H9 (cell line): Measurements from ENCODE around the gene ZNF846. TPM values are rescaled to one million over a fixed set of nuclear protein-coding genes. Genes with fewer than 3 reads are reported as not detected.
A peak's percentile ranks its signal among the peaks of the same experiment; 100 is the strongest.

ENCODE experiments used
- DNase-seq: peaks from one replicate; pipeline ENCODE4 v3.0.0-alpha.2; 2017
- H2AFZ ChIP-seq: one replicate; pipeline ENCODE4 v1.6.1; 2013; ENCODE audit warnings: mild to moderate bottlenecking, low read length, control low read depth, moderate library complexity
- H2AK5ac ChIP-seq: 2 replicates; pipeline ENCODE4 v1.6.1; 2013; ENCODE audit warnings: low read length, control low read depth, mixed read lengths; ENCODE audit not compliant: insufficient read length
- H2BK120ac ChIP-seq: one replicate; pipeline ENCODE4 v1.6.1; 2013; ENCODE audit warnings: low read depth, mild to moderate bottlenecking, low read length, control low read depth, inconsistent platforms; ENCODE audit not compliant: poor library complexity, severe bottlenecking
- H2BK12ac ChIP-seq: 2 replicates; pipeline ENCODE4 v1.6.1; 2013; ENCODE audit warnings: low read length, control low read depth, mixed read lengths, low read depth; ENCODE audit not compliant: insufficient read length
- H2BK15ac ChIP-seq: 2 replicates; pipeline ENCODE4 v1.6.1; 2013; ENCODE audit warnings: low read depth, low read length, control low read depth
- H2BK20ac ChIP-seq: one replicate; pipeline ENCODE4 v1.6.1; 2013; ENCODE audit warnings: low read depth, mild to moderate bottlenecking, low read length, control low read depth, inconsistent platforms; ENCODE audit not compliant: poor library complexity, severe bottlenecking
- H2BK5ac ChIP-seq: 2 replicates; pipeline ENCODE4 v1.6.1; 2013; ENCODE audit warnings: low read length, control low read depth, mixed read lengths; ENCODE audit not compliant: insufficient read length
- H3K14ac ChIP-seq: 2 replicates; pipeline ENCODE4 v1.6.1; 2013; ENCODE audit warnings: low read length, control low read depth; ENCODE audit not compliant: insufficient read depth
- H3K18ac ChIP-seq: 2 replicates; pipeline ENCODE4 v1.6.1; 2013; ENCODE audit warnings: low read depth, mild to moderate bottlenecking, mixed read lengths, low read length, control low read depth; ENCODE audit not compliant: insufficient read length
- H3K23ac ChIP-seq: 2 replicates; pipeline ENCODE4 v1.6.1; 2013; ENCODE audit warnings: low read length, control low read depth, mixed read lengths, low read depth; ENCODE audit not compliant: insufficient read length
- H3K23me2 ChIP-seq: 2 replicates; pipeline ENCODE4 v1.6.1; 2013; ENCODE audit warnings: low read depth, mild to moderate bottlenecking, mixed read lengths, low read length, control low read depth; ENCODE audit not compliant: insufficient read length, poor library complexity, severe bottlenecking
- H3K27ac ChIP-seq: 2 replicates; pipeline ENCODE4 v1.5.1; 2013; ENCODE audit warnings: low read length, control low read depth, mixed read lengths, low read depth; ENCODE audit not compliant: insufficient read length
- H3K27me3 ChIP-seq: 2 replicates; pipeline ENCODE4 v1.6.1; 2013; ENCODE audit warnings: low read length, control low read depth, inconsistent platforms; ENCODE audit not compliant: insufficient read depth
- H3K4ac ChIP-seq: 2 replicates; pipeline ENCODE4 v1.6.1; 2013; ENCODE audit warnings: low read depth, mild to moderate bottlenecking, control low read depth, inconsistent platforms, low read length, moderate library complexity
- H3K4me1 ChIP-seq: 2 replicates; pipeline ENCODE4 v1.6.1; 2013; ENCODE audit warnings: low read length, control low read depth, inconsistent platforms; ENCODE audit not compliant: insufficient read depth
- H3K4me2 ChIP-seq: 2 replicates; pipeline ENCODE4 v1.6.1; 2013; ENCODE audit warnings: low read length, control low read depth, mixed read lengths; ENCODE audit not compliant: insufficient read length, insufficient read depth
- H3K56ac ChIP-seq: 2 replicates; pipeline ENCODE4 v1.6.1; 2013; ENCODE audit warnings: low read depth, mild to moderate bottlenecking, mixed read lengths, low read length, control low read depth; ENCODE audit not compliant: insufficient read length
- H3K79me1 ChIP-seq: 2 replicates; pipeline ENCODE4 v1.6.1; 2013; ENCODE audit warnings: low read depth, mild to moderate bottlenecking, moderate library complexity, low read length, control low read depth, inconsistent platforms; ENCODE audit not compliant: insufficient read depth, poor library complexity, severe bottlenecking
- H3K79me2 ChIP-seq: 2 replicates; pipeline ENCODE4 v1.6.1; 2013; ENCODE audit warnings: low read length, control low read depth, inconsistent platforms; ENCODE audit not compliant: insufficient read depth
- H3K9ac ChIP-seq: 2 replicates; pipeline ENCODE4 v1.6.1; 2013; ENCODE audit warnings: low read length, control low read depth, mixed read lengths; ENCODE audit not compliant: insufficient read length; ENCODE audit errors: extremely low read depth
- H3K9me3 ChIP-seq: one replicate; pipeline ENCODE4 v1.6.1; 2013; ENCODE audit warnings: low read depth, low read length, inconsistent platforms; ENCODE audit not compliant: control insufficient read depth
- H3T11ph ChIP-seq: one replicate; pipeline ENCODE4 v1.6.1; 2013; ENCODE audit warnings: mild to moderate bottlenecking, low read length, control low read depth, inconsistent platforms
- H4K20me1 ChIP-seq: one replicate; pipeline ENCODE4 v1.6.1; 2013; ENCODE audit not compliant: control insufficient read depth, insufficient read length, insufficient read depth
- H4K5ac ChIP-seq: 2 replicates; pipeline ENCODE4 v1.6.1; 2013; ENCODE audit warnings: low read depth, mild to moderate bottlenecking, mixed read lengths, low read length, control low read depth; ENCODE audit not compliant: insufficient read length
- H4K8ac ChIP-seq: replicated peaks from 2 replicates; pipeline ENCODE4 v1.6.1; 2013; ENCODE audit warnings: low read length, control low read depth, mixed read lengths, low read depth; ENCODE audit not compliant: insufficient read length
- H4K91ac ChIP-seq: 2 replicates; pipeline ENCODE4 v1.6.1; 2013; ENCODE audit warnings: low read depth, mild to moderate bottlenecking, moderate library complexity, mixed read lengths, low read length, control low read depth; ENCODE audit not compliant: insufficient read length
- H3K27ac Mint-ChIP-seq, 3 experiments: 2 replicates in 2 of 3; 3 replicates in 1 of 3; pipeline ENCODE4 v1.8.0; 2020 to 2021; ENCODE audit warnings: mixed read lengths in 3 of 3, mild to moderate bottlenecking in 1 of 3, moderate library complexity in 1 of 3
- H3K27me3 Mint-ChIP-seq: 2 replicates; pipeline ENCODE4 v1.8.0; 2021; ENCODE audit warnings: low read depth, mild to moderate bottlenecking, moderate library complexity, mixed read lengths
- H3K36me3 Mint-ChIP-seq, 3 experiments: 2 replicates in 2 of 3; 3 replicates in 1 of 3; pipeline ENCODE4 v1.8.0; 2020 to 2021; ENCODE audit warnings: low read depth in 3 of 3, mixed read lengths in 3 of 3; ENCODE audit not compliant: insufficient read depth in 1 of 3
- H3K4me1 Mint-ChIP-seq, 2 experiments: 2 replicates each; pipeline ENCODE4 v1.8.0; 2020; ENCODE audit warnings: mixed read lengths in 2 of 2
- H3K4me3 Mint-ChIP-seq, 2 experiments: 2 replicates in 1 of 2; 3 replicates in 1 of 2; pipeline ENCODE4 v1.8.0; 2020 to 2021; ENCODE audit warnings: mild to moderate bottlenecking in 2 of 2, mixed read lengths in 2 of 2, moderate library complexity in 1 of 2
- H3K9me3 Mint-ChIP-seq, 2 experiments: 2 replicates in 1 of 2; 3 replicates in 1 of 2; pipeline ENCODE4 v1.8.0; 2020; ENCODE audit warnings: mild to moderate bottlenecking in 2 of 2, mixed read lengths in 2 of 2, moderate library complexity in 1 of 2
- CTCF ChIP-seq: fragments of 200-600 bp; sonication (generic); conservative IDR thresholded peaks from 3 replicates; pipeline ENCODE4 v1.8.0; 2021; ENCODE audit warnings: antibody characterized with exemption, mild to moderate bottlenecking
- WGBS: extraction: QIAGEN DNeasy Blood & Tissue Kit; methylation state at CpG from one replicate; pipeline ENCODE4 v1.1.7; 2013; ENCODE audit warnings: missing lambda C conversion rate, low lambda C conversion rate, mixed read lengths; ENCODE audit not compliant: insufficient read length; ENCODE audit errors: extremely low coverage; 5-methylcytosine and 5-hydroxymethylcytosine counted together
- total RNA-seq: library from RNA; stranded (reverse); gene quantifications from 2 replicates; pipeline ENCODE4 v1.2.1, GENCODE V29; 2021

ZNF846 gene
- total RNA-seq, 1 experiment from 2014 or later = 9.2 TPM

- H2BK15ac ChIP-seq = no peak overlapping the region
- Mint-ChIP-seq H3K4me1 (peaks cover 11 to 15% of the 10 kb centered on the region in 2 experiments; a peak in 3 of 4 replicates), H3K4me3 (0 out of 5 replicates have a peak overlapping the region, but pooled peaks of 1 of the 2 experiments have one; percentile 7), H3K27me3 (no peaks in the 10 kb centered on the region; the same call in 1 of the 2 replicates), H3K9me3 (no peaks in the 10 kb centered on the region), H3K36me3 (peaks cover 4 to 8% (median 7%) of the 10 kb centered on the region in 3 experiments; a peak in 6 of 7 replicates), H3K27ac (peak overlapping the region in 1 of 3 experiments; percentile 85; a peak in 1 of 7 replicates)
- H2AFZ ChIP-seq = no peak overlapping the region
- H3T11ph ChIP-seq = no peak overlapping the region
- no peak overlapping the region for H3K4me2 ChIP-seq
- H3K14ac ChIP-seq = no peak overlapping the region
- H4K20me1 ChIP-seq = no peaks in the 10 kb centered on the region
- no peaks in the 10 kb centered on the region for H3K27me3 ChIP-seq
- no peak overlapping the region for H2BK20ac ChIP-seq
- no peak overlapping the region for H3K27ac ChIP-seq
- H3K9ac ChIP-seq = no peak overlapping the region
- no peak overlapping the region for H3K23ac ChIP-seq
- no peak overlapping the region for H3K4ac ChIP-seq
- H4K8ac ChIP-seq = no peak overlapping the region
- no peak overlapping the region for H2BK120ac ChIP-seq
- TF ChIP-seq CTCF = peak; percentile 95
- no peak overlapping the region for H4K91ac ChIP-seq
- DNase-seq = peak; percentile 92
- no peak overlapping the region for H2BK12ac ChIP-seq
- H3K4me1 ChIP-seq = no peaks in the 10 kb centered on the region; the same call in 1 of the 2 replicates
- no peaks in the 10 kb centered on the region for H3K79me1 ChIP-seq
- no peak overlapping the region for H3K56ac ChIP-seq
- H3K79me2 ChIP-seq = no peaks in the 10 kb centered on the region
- no peak overlapping the region for H3K18ac ChIP-seq
- no peak overlapping the region for H2AK5ac ChIP-seq
- H4K5ac ChIP-seq = no peak overlapping the region
- H3K23me2 ChIP-seq = no peaks in the 10 kb centered on the region
- no peaks in the 10 kb centered on the region for H3K9me3 ChIP-seq
- no CpG with 5 or more reads among the region's 6 CpGs for WGBS
- no peak overlapping the region for H2BK5ac ChIP-seq
These were observed 27.7 kb upstream of the ZNF846 start for GRCh38 chr19:9796113-9796773.
